ENCODE results near the gene MATN1.

- TF ChIP-seq CTCF (IDR thresholded peaks at IDR 0.05) (no peak), GABPB1 (CRISPR knock-in tag; IDR thresholded peaks at IDR 0.05) (no peak), TCF7 (CRISPR knock-in tag; IDR thresholded peaks at IDR 0.05; ENCODE audit: low read depth) (no peak), ZNF121 (CRISPR knock-in tag; IDR thresholded peaks at IDR 0.05) (no peak), CREB1 (CRISPR knock-in tag; IDR thresholded peaks at IDR 0.05) (no peak), SMAD3 (CRISPR knock-in tag; IDR thresholded peaks at IDR 0.05; ENCODE audit: borderline replicate concordance) (no peak), CBFB (CRISPR knock-in tag; IDR thresholded peaks at IDR 0.05; ENCODE audit: low read depth) (no peak), JUN (CRISPR knock-in tag; IDR thresholded peaks at IDR 0.05) (no peak), ZNF416 (CRISPR knock-in tag; IDR thresholded peaks at IDR 0.05) (no peak)
- TF ChIP-seq, protein P1, sequence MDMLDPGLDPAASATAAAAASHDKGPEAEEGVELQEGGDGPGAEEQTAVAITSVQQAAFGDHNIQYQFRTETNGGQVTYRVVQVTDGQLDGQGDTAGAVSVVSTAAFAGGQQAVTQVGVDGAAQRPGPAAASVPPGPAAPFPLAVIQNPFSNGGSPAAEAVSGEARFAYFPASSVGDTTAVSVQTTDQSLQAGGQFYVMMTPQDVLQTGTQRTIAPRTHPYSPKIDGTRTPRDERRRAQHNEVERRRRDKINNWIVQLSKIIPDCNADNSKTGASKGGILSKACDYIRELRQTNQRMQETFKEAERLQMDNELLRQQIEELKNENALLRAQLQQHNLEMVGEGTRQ (CRISPR knock-in tag; IDR thresholded peaks at IDR 0.05): no peak
- TF ChIP-seq, protein P2, sequence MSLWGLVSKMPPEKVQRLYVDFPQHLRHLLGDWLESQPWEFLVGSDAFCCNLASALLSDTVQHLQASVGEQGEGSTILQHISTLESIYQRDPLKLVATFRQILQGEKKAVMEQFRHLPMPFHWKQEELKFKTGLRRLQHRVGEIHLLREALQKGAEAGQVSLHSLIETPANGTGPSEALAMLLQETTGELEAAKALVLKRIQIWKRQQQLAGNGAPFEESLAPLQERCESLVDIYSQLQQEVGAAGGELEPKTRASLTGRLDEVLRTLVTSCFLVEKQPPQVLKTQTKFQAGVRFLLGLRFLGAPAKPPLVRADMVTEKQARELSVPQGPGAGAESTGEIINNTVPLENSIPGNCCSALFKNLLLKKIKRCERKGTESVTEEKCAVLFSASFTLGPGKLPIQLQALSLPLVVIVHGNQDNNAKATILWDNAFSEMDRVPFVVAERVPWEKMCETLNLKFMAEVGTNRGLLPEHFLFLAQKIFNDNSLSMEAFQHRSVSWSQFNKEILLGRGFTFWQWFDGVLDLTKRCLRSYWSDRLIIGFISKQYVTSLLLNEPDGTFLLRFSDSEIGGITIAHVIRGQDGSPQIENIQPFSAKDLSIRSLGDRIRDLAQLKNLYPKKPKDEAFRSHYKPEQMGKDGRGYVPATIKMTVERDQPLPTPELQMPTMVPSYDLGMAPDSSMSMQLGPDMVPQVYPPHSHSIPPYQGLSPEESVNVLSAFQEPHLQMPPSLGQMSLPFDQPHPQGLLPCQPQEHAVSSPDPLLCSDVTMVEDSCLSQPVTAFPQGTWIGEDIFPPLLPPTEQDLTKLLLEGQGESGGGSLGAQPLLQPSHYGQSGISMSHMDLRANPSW (CRISPR knock-in tag; conservative IDR thresholded peaks at IDR 0.05; ENCODE audit: low read depth): no peak
Observed at GRCh38 chr1:30743584-30744059, 20.2 kb upstream of the MATN1 start.

All from WTC11 (cell line).